ENCODE data around the gene QDPR.

DNA sequence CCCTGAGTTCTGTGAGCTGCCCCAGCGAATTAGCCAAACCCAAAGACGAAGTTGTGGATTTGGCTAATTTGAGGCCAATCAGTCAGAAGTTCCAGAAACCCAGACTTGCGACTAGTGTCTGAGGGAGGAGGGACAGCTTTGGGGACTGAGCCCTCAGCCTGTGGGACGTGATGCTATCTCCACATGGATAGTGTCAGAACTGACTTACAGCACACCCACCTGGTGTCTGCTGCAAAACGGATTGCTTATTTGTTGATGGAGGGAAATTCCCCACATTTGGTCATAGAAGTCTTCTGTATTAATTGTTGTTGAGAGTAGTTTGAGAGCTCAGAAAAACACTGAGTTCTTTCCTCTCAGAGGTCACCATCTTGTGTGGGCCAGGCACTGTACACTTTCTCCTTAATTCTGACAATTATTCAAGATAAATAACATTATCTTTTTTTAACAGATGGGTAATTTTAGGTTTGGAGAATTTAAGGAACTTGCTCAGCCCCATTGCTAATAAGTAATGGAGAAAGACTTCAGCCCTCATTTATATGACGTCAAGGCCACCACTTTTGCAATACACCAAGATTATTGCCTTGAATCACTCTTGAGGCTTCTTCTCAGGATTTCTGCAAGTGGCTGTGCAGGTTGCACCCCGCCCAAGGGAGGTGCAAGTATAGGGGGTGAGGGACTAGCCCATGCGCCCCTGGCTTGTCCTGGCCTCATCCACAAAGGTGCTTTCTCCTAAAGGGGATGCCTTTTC is 19.8 kb upstream of the QDPR start:
- TF ChIP-seq, protein P1, sequence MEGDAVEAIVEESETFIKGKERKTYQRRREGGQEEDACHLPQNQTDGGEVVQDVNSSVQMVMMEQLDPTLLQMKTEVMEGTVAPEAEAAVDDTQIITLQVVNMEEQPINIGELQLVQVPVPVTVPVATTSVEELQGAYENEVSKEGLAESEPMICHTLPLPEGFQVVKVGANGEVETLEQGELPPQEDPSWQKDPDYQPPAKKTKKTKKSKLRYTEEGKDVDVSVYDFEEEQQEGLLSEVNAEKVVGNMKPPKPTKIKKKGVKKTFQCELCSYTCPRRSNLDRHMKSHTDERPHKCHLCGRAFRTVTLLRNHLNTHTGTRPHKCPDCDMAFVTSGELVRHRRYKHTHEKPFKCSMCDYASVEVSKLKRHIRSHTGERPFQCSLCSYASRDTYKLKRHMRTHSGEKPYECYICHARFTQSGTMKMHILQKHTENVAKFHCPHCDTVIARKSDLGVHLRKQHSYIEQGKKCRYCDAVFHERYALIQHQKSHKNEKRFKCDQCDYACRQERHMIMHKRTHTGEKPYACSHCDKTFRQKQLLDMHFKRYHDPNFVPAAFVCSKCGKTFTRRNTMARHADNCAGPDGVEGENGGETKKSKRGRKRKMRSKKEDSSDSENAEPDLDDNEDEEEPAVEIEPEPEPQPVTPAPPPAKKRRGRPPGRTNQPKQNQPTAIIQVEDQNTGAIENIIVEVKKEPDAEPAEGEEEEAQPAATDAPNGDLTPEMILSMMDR (IDR thresholded peaks at IDR 0.05), result no peak
- TF ChIP-seq POLR2A (IDR thresholded peaks at IDR 0.05), result no peak
